Activated CD8-positive, alpha-beta memory T cell treated with anti-CD3 and anti-CD28 coated beads, Interleukin-2, amount 50 U/mL, for 24 hours (primary cell): ENCODE data around the gene CPN2.

ENCODE experiments used
- DNase-seq: peaks from one replicate; pipeline ENCODE4 v3.0.0-alpha.2; 2020; ENCODE audit errors: extremely low read depth

CPN2 gene

GRCh38 chr3:194351080-194351672, at the start of gene CPN2:
TSS of gene CPN2 (minus strand) at chr3:194351328. CDS start at chr3:194342702, 8,626 bp downstream.
- no peak for DNase-seq

DNA sequence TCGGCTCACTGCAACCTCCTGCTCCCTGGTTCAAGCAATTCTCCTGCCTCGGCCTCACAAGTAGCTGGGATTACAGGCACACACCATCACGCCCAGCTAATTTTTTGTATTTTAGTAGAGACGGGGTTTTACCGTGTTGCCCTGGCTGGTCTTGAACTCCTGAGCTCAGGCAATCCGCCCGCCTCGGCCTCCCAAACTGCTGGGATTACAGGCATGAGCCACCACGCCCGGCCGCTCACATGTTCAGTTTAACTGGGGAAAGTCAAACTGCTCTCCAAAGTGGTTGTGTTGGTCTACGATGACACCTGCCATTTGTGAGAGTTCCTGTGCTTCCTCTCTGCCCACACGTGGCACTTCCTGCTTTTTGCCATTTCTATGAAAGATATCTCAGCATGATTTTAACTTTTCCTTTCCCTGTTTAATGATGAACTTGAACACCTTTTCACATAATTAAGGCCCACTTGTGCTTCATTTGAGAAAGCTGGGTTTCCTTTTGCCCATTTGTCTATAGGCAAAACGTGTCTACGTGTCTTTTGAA, 48.8 kb upstream of the CPN2 start:
- no peak for DNase-seq

- no peak for DNase-seq
These were observed 48.0 kb upstream of the CPN2 start, which contains the start of gene GP5 for GRCh38 chr3:194399166-194399565. TSS of gene GP5 (minus strand) at chr3:194399266. CDS start at chr3:194398282, 984 bp downstream.

DNA sequence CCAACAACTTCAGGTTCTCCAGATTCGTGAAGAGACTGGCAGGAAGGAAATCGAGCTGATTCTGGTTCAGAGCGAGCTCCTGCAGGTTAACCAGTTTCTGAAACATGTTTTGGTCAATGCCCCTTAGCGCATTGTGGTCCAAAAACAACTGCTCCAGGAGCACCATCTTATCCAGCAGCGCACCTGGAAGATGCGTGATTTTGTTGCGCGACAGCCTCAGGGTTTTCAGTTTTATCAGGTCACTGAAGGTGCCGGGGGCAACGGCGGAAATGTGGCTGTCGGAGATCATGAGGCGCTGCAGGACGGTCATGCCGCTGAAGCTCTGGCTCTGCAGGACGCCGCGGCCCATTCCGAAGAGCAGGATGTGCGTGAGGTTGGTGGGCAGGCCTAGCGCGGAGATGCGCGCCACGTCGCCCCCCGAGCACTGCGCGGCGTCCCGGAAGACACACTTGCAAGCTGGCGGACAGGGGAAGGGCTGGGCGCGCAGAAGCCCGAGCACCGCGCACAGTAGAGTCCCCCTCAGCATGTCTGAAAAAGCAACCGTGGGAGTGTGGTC, 46.7 kb upstream of the CPN2 start:
- DNase-seq = no peak

GRCh38 chr3:194396859-194397756, 46.0 kb upstream of the CPN2 start:
- no peak for DNase-seq

- DNase-seq = no peak
These were observed 45.4 kb upstream of the CPN2 start for GRCh38 chr3:194396539-194396858.

GRCh38 chr3:194395778-194396538, 44.8 kb upstream of the CPN2 start:
- DNase-seq = no peak

GRCh38 chr3:194395212-194395611, 44.1 kb upstream of the CPN2 start:
- DNase-seq = no peak

DNA sequence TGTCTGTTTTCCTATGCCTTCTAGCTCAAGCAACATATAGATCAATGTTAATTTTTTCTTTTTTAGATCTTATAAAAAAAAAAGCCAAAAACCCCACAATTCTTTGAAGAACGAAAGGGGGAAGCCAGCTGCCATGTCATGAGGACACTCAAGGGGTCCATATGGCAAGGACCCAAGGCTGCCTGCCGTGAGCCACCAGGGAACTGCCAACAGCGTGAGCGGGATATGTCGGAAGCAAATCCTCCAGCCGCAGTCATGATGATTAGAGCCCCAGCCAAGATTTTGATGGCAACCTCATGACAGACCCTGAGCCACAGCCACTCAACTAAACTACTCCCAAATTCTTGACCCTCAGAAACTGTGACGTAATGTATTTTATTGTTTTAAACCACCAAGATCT, 41.4 kb upstream of the CPN2 start:
- no peak for DNase-seq

- no peak for DNase-seq
These were observed 39.7 kb upstream of the CPN2 start for GRCh38 chr3:194390835-194391234.

GRCh38 chr3:194389269-194389668, 38.1 kb upstream of the CPN2 start:
- no peak for DNase-seq

GRCh38 chr3:194387926-194388418, 36.8 kb upstream of the CPN2 start:
- DNase-seq = no peak

- DNase-seq = no peak
These were observed 36.1 kb upstream of the CPN2 start for GRCh38 chr3:194387276-194387675.

- no peak for DNase-seq
These were observed 35.5 kb upstream of the CPN2 start for GRCh38 chr3:194386648-194387047.

GRCh38 chr3:194386066-194386465, 34.9 kb upstream of the CPN2 start:
- no peak for DNase-seq

- DNase-seq = no peak
These were observed 33.5 kb upstream of the CPN2 start for GRCh38 chr3:194384569-194385001.

DNA sequence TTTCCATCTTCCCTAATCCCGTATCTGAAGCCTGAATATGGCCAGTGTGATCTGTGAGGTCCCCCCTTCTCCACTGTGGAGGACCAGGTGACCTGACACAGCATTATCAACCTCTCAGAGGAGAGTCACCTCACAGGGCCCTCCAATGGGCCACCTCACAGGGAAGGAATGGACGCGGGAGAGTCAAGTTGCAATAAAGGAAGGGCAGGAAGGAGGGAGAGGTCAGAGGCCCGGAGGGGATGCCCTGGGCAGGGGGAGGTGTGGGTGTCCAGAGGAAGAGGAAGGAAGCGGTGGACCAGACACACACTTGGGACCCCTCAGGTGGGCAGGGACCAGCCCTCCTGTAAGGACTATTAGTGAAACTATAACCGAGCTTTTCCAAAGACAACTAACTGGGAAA, 33.0 kb upstream of the CPN2 start:
- DNase-seq = no peak

GRCh38 chr3:194383276-194383940, 32.3 kb upstream of the CPN2 start:
- no peak for DNase-seq

- DNase-seq = no peak
These were observed 31.7 kb upstream of the CPN2 start for GRCh38 chr3:194382892-194383223.

DNA sequence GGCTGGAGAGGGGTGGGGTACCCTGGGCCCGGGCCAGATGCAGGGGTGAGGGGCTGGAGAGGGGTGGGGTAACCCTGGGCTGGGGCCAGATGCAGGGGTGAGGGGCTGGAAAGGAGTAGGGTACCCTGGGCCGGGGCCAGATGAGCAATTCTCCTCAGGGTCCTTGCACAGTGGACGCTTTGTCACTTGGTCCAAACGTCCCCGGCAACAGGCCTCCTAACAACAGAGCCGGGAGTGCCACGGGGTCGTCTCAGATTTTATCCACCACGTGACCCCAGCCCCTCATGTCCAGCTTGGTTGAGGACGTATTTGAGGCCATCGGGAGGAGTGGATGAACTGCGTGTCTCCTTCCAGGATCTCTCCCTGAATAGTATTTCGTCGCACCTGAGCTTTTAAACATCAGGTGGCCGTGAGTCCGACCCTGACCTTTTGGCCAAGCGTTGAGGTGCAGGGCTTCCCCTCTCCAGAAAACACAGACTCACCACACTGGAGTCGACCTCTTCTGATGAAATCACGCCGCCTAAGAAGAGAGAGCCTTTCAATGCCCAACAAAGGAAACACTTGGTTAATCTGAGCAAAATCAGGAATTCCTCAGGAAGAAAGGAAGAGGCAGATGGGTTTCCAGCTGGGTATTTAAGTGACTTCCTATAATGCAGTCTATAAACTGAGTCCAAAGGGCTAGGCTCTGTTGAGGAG, 31.2 kb upstream of the CPN2 start:
- no peak for DNase-seq

- DNase-seq = no peak
These were observed 30.3 kb upstream of the CPN2 start for GRCh38 chr3:194381460-194381875.
